OCI-LY1 (cell line): Measurements from ENCODE around the gene ZHX3.

Experiments
- H2AFZ ChIP-seq: fragments of 200-600 bp; sonication (generic), shearing (Covaris generic); 2 replicates; pipeline ENCODE4 v1.6.0; 2014; ENCODE audit warnings: antibody characterized with exemption, mild to moderate bottlenecking, low read length
- H3F3A ChIP-seq: fragments of 200-600 bp; sonication (generic), shearing (Covaris generic); 2 replicates; pipeline ENCODE4 v1.6.0; 2014; ENCODE audit warnings: mild to moderate bottlenecking, antibody characterized with exemption, low read length, moderate library complexity; ENCODE audit not compliant: insufficient read depth
- H3K27ac ChIP-seq: fragments of 200-600 bp; sonication (generic); 2 replicates; pipeline ENCODE4 v1.5.1; 2014; ENCODE audit warnings: low read length, mixed run types, mild to moderate bottlenecking, low read depth; ENCODE audit not compliant: poor library complexity, severe bottlenecking
- H3K27me3 ChIP-seq: fragments of 200-600 bp; sonication (generic); 2 replicates; pipeline ENCODE4 v1.6.0; 2014; ENCODE audit warnings: antibody characterized with exemption, mild to moderate bottlenecking, low read length, moderate library complexity; ENCODE audit not compliant: insufficient read depth
- H3K36me3 ChIP-seq: fragments of 200-600 bp; sonication (generic); 2 replicates; pipeline ENCODE4 v1.6.1; 2014; ENCODE audit warnings: mild to moderate bottlenecking, antibody characterized with exemption, low read length, moderate library complexity, mixed read lengths; ENCODE audit not compliant: insufficient read depth
- H3K4me1 ChIP-seq: fragments of 200-600 bp; sonication (generic); 2 replicates; pipeline ENCODE4 v1.5.1; 2014; ENCODE audit warnings: mild to moderate bottlenecking, low read length, moderate library complexity; ENCODE audit not compliant: insufficient read depth, severe bottlenecking
- H3K4me2 ChIP-seq: fragments of 200-600 bp; sonication (generic), shearing (Covaris generic); 2 replicates; pipeline ENCODE4 v1.6.1; 2014; ENCODE audit warnings: low read length
- H3K4me3 ChIP-seq: fragments of 200-600 bp; sonication (generic); 2 replicates; pipeline ENCODE4 v1.5.1; 2014; ENCODE audit warnings: low read length, low read depth, mild to moderate bottlenecking, mixed read lengths; ENCODE audit not compliant: poor library complexity, severe bottlenecking
- H3K79me2 ChIP-seq: fragments of 200-600 bp; shearing (Covaris generic); 2 replicates; pipeline ENCODE4 v1.6.1; 2016; ENCODE audit warnings: mixed run types, low read length, mixed read lengths; ENCODE audit not compliant: insufficient read depth
- H3K9ac ChIP-seq: fragments of 200-600 bp; sonication (generic), shearing (Covaris generic); 2 replicates; pipeline ENCODE4 v1.6.1; 2014; ENCODE audit warnings: mild to moderate bottlenecking, low read length, mixed read lengths
- H3K9me2 ChIP-seq: fragments of 200-600 bp; sonication (generic), shearing (Covaris generic); 2 replicates; pipeline ENCODE4 v1.6.1; 2014; ENCODE audit warnings: low read depth, mild to moderate bottlenecking, low read length, mixed read lengths
- H3K9me3 ChIP-seq: fragments of 200-600 bp; shearing (Covaris generic); 2 replicates; pipeline ENCODE4 v1.6.1; 2014; ENCODE audit warnings: low read length, mixed read lengths
- H4K20me1 ChIP-seq: fragments of 200-600 bp; sonication (generic), shearing (Covaris generic); 2 replicates; pipeline ENCODE4 v1.6.0; 2016; ENCODE audit warnings: mild to moderate bottlenecking, low read length; ENCODE audit not compliant: insufficient read depth
- EZH2 ChIP-seq: fragments of 200-600 bp; sonication (generic), shearing (Covaris generic); IDR thresholded peaks from 2 replicates; pipeline ENCODE4 v1.8.0; 2017; ENCODE audit warnings: borderline replicate concordance, mixed run types, mild to moderate bottlenecking, antibody characterized with exemption, low read length, moderate library complexity, mixed read lengths
- TF ChIP-seq, protein P1 (sequence below): fragments of 200-600 bp; sonication (generic), shearing (Covaris generic); IDR thresholded peaks from 2 replicates; pipeline ENCODE4 v1.5.1; 2017; ENCODE audit warnings: mild to moderate bottlenecking, antibody characterized with exemption, low read length, moderate library complexity, mixed read lengths

ZHX3 gene

DNA sequence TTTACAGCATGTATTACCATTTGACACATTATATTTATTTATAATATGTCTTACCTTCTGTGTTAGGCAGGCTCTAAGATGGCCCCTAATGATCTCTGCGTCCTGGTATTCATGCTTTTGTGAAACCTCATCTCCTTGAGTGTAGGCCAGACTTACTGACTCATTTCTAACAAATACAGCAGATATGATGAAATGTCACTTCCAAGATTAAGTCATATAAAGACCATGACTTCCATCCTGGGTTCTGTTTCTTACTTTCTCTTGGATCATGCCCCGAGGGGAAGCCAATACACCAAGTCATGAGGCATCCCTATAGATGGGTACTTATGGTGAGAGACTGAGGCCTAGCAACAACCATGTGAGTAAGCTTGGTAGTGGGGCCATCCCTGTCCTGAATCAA lies 30.2 kb downstream of the ZHX3 start:
- Histone ChIP-seq H3K4me2 (no peak overlapping the region), H3K27ac (no peak overlapping the region), H3K79me2 (no peaks in the 10 kb centered on the region)

GRCh38 chr20:41286240-41286851 lies 31.2 kb downstream of the ZHX3 start:
- Histone ChIP-seq H3K27ac (no peak overlapping the region), H3K36me3 (no peaks in the 10 kb centered on the region; the same call in 1 of the 2 replicates), H3K9ac (no peak overlapping the region), H3K9me2 (no peaks in the 10 kb centered on the region), H3K4me2 (no peak overlapping the region), H3K4me1 (no peaks in the 10 kb centered on the region), H3K27me3 (no peaks in the 10 kb centered on the region), H3K79me2 (no peaks in the 10 kb centered on the region), H2AFZ (no peak overlapping the region), H4K20me1 (no peaks in the 10 kb centered on the region), H3K9me3 (peaks cover 6% of the 10 kb centered on the region), H3F3A (no peaks in the 10 kb centered on the region), H3K4me3 (no peak overlapping the region)
- TF ChIP-seq, protein P1, sequence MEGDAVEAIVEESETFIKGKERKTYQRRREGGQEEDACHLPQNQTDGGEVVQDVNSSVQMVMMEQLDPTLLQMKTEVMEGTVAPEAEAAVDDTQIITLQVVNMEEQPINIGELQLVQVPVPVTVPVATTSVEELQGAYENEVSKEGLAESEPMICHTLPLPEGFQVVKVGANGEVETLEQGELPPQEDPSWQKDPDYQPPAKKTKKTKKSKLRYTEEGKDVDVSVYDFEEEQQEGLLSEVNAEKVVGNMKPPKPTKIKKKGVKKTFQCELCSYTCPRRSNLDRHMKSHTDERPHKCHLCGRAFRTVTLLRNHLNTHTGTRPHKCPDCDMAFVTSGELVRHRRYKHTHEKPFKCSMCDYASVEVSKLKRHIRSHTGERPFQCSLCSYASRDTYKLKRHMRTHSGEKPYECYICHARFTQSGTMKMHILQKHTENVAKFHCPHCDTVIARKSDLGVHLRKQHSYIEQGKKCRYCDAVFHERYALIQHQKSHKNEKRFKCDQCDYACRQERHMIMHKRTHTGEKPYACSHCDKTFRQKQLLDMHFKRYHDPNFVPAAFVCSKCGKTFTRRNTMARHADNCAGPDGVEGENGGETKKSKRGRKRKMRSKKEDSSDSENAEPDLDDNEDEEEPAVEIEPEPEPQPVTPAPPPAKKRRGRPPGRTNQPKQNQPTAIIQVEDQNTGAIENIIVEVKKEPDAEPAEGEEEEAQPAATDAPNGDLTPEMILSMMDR: no peak
- no peak for TF ChIP-seq EZH2

More for the DNA sequence above, 30.2 kb downstream of the ZHX3 start:
- H3K9ac ChIP-seq: no peak overlapping the region
- no peaks in the 10 kb centered on the region for H3K27me3 ChIP-seq
- no peak overlapping the region for H2AFZ ChIP-seq
- H3K36me3 ChIP-seq: no peaks in the 10 kb centered on the region; the same call in 1 of the 2 replicates
- no peaks in the 10 kb centered on the region for H3K4me1 ChIP-seq
- TF ChIP-seq, protein P1: no peak
- TF ChIP-seq EZH2: no peak
- H3K4me3 ChIP-seq: no peak overlapping the region
- no peaks in the 10 kb centered on the region for H4K20me1 ChIP-seq
- H3K9me2 ChIP-seq: no peaks in the 10 kb centered on the region
- H3K9me3 ChIP-seq: peaks cover 6% of the 10 kb centered on the region
- H3F3A ChIP-seq: no peaks in the 10 kb centered on the region

DNA sequence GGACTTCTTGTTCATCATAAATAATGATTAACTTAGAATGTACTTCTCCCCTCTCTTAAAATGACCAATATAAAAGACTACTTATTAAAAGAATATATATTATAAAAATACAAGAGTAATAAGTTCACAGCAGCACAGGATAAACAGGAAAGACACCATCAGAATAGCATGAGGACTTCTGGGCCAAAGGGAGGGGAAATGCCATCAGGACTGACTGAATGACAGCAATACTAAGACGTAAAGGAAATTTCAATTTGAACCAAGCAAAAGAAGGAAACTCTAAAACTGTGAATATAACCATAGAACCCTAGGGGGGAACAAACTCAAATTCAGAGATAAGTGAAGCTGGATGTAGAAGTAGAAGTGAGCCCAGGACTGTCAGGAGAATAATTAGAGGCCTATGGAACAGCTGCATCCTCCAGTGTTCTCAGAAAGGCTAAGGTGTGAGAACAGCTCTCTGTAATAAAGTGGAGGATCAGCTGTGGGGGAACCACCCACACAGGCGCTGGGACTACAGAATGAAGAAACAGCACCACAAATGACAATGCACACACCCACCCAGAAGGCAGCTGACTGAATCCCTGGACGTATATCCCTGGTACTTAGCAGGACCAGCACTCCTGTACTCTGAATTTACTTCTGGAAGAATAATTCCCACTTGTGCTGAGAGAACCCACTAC lies 37.8 kb downstream of the ZHX3 start:
- no peaks in the 10 kb centered on the region for H3K36me3 ChIP-seq
- no peak for TF ChIP-seq EZH2
- TF ChIP-seq, protein P1: no peak
- H3K4me2 ChIP-seq: no peak overlapping the region
- H3K4me3 ChIP-seq: no peak overlapping the region
- H3K9me2 ChIP-seq: no peaks in the 10 kb centered on the region
- H3K4me1 ChIP-seq: no peaks in the 10 kb centered on the region
- no peaks in the 10 kb centered on the region for H3K79me2 ChIP-seq
- H3K9me3 ChIP-seq: no peaks in the 10 kb centered on the region
- H3K27me3 ChIP-seq: no peaks in the 10 kb centered on the region
- no peak overlapping the region for H3K9ac ChIP-seq
- no peak overlapping the region for H3K27ac ChIP-seq
- no peak overlapping the region for H2AFZ ChIP-seq
- H3F3A ChIP-seq: no peaks in the 10 kb centered on the region
- no peaks in the 10 kb centered on the region for H4K20me1 ChIP-seq
